Kidney epithelial cell (primary cell): ENCODE results near the gene ELF4. TPM values are rescaled to one million over a fixed set of nuclear protein-coding genes. Genes with fewer than 3 reads are reported as not detected.

Experiments
- DNase-seq: peaks from one replicate; pipeline ENCODE4 v3.0.0-alpha.2; 2010; ENCODE audit warnings: low read depth
- H3K27me3 ChIP-seq: 2 replicates; pipeline ENCODE4 v1.6.0; 2011; ENCODE audit warnings: low read length; ENCODE audit not compliant: control insufficient read depth, insufficient read depth
- H3K36me3 ChIP-seq: 2 replicates; pipeline ENCODE4 v1.5.1; 2011; ENCODE audit warnings: low read length; ENCODE audit not compliant: control insufficient read depth, insufficient read depth
- H3K4me3 ChIP-seq: 2 replicates; pipeline ENCODE4 v1.5.1; 2011; ENCODE audit warnings: low read depth, mild to moderate bottlenecking, control low read depth, low read length
- CTCF ChIP-seq: IDR thresholded peaks from 2 replicates; pipeline ENCODE4 v1.5.1; 2011; ENCODE audit warnings: mild to moderate bottlenecking, moderate library complexity, low read length, control low read depth, inconsistent platforms; ENCODE audit not compliant: insufficient read depth, poor library complexity, severe bottlenecking
- total RNA-seq: library from RNA; depleted of rRNA; stranded (reverse); fragments of >200 nt; gene quantifications from 2 replicates; pipeline ENCODE4 v1.2.3, GENCODE V29; 2015

The ELF4 gene
- total RNA-seq, 1 donor from 2014 or later, result 26.9 TPM

GRCh38 chrX:130055899-130056298 is 54.4 kb downstream of the ELF4 start:
- Histone ChIP-seq H3K36me3 (no peaks in the 10 kb centered on the region), H3K27me3 (no peaks in the 10 kb centered on the region), H3K4me3 (no peak overlapping the region)
- no peak for TF ChIP-seq CTCF
- no peak for DNase-seq

- no peak for TF ChIP-seq CTCF
- H3K36me3 ChIP-seq, result no peaks in the 10 kb centered on the region
- no peak for DNase-seq
- no peak overlapping the region for H3K4me3 ChIP-seq
- H3K27me3 ChIP-seq, result no peaks in the 10 kb centered on the region
Observed at GRCh38 chrX:130055103-130055502, 55.2 kb downstream of the ELF4 start.

DNA sequence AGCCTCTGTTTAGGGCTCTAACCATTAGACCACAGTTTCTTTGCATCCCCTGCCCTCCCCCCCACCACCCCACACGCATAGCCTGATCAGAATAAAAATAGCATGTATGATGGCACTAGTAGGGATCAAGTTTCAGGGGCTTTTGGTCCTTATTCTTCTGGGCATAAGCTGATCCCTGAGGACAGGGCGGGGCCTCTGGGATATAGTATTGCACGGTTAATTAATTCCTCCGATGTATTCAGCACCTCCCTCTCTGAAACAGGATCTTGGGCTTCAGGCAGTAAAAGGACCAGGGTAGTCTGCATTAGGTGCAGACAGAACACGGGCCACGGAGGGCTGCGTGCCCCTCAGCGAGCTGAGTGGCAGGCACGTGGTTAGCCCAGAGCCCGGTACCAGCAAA is 57.1 kb downstream of the ELF4 start:
- Histone ChIP-seq H3K27me3 (no peaks in the 10 kb centered on the region), H3K4me3 (no peak overlapping the region), H3K36me3 (no peaks in the 10 kb centered on the region)
- no peak for TF ChIP-seq CTCF
- no peak for DNase-seq

DNA sequence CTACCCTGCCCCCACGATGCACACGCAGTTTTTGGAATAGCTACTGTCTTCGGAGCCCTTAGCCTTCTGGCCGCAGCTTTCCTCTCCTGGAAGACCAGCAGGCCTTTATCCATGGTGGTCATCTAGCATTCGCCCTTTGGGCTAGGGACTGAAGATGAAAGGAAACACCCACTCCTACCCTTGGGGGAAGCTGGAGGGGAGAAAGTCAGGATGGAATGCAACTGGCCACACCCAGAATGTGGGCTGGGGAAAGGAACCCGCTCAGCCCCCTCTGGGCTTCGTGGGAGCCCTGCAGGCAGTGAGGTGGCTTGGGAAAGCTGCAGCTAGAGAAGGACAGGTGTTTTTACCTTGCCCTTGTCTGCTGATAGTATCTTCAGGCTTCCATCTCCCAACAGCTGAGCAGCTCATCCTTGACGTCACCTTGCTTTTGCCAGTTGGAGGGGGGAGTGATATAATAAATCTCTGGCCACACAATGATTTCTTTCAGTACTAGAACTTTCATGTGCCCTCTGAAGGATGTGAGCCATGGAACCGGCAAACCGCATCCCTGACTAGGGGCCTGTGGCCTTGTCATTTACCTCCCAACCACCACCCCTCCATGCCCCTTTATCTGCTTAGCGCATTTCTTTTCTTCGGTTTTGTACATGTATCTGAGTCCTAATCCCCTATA is 59.0 kb downstream of the ELF4 start:
- DNase-seq, result no peak
- Histone ChIP-seq H3K4me3 (no peak overlapping the region), H3K27me3 (no peaks in the 10 kb centered on the region), H3K36me3 (no peaks in the 10 kb centered on the region)
- TF ChIP-seq CTCF, result no peak

DNA sequence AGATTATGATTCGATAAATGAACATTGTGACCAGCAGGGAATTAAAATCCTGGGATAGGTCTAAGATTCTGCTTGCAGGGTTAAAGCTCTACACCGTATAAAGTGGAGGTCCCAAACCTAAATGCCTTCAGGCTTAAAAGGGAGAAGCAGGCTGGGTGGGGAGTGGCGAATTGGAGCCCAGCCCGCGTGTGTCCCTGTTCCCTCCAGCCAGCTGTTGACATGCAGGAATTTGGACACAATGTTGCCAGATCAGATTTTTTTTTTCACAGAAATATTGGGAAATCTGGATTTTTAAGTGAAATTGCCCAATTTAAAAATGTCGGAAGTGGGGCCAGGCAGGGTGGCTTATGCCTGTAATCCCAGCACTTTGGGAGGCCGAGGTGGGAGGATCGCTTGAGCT is 60.5 kb downstream of the ELF4 start:
- TF ChIP-seq CTCF, result no peak
- no peak for DNase-seq
- Histone ChIP-seq H3K36me3 (no peaks in the 10 kb centered on the region), H3K4me3 (no peak overlapping the region), H3K27me3 (no peaks in the 10 kb centered on the region)

DNA sequence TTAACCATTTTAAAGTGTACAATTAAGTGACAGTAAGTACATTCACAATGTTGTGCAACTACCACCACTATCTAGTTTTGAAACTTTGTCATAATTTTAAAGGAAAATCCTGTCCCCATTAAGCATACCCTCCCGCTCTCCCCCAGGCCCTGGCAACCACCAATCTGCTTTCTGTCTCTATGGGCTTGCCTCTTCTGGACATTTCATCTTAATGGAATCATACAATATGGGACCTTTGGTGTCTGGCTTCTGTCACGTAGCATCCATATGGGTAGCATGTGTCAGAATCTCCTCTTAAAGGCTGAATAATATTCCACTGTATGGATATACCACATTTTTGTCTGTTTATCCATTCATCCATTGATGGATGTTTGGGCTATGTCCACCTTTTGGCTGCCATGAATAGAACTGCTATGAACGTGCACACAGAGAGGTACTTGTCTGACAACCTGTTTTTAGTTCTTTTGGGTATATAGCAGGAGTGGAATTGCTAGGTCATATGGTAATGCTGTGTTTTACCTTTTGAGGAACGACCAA is 61.5 kb downstream of the ELF4 start:
- DNase-seq, result no peak
- Histone ChIP-seq H3K27me3 (no peaks in the 10 kb centered on the region), H3K36me3 (no peaks in the 10 kb centered on the region), H3K4me3 (no peak overlapping the region)
- no peak for TF ChIP-seq CTCF
